CMK (cell line): ENCODE data around the gene SLCO4A1.

Experiments used
- DNase-seq: peaks from one replicate; pipeline ENCODE4 v3.0.0-alpha.2; 2010; ENCODE audit warnings: low read depth

Gene SLCO4A1

GRCh38 chr20:62607366-62608217, 34.7 kb upstream of the SLCO4A1 start:
- no peak for DNase-seq

GRCh38 chr20:62608218-62608565, 34.1 kb upstream of the SLCO4A1 start:
- DNase-seq: no peak

- DNase-seq: no peak
Observed at GRCh38 chr20:62609279-62609720, 33.0 kb upstream of the SLCO4A1 start.

GRCh38 chr20:62609811-62610757, 32.2 kb upstream of the SLCO4A1 start:
- DNase-seq: no peak

GRCh38 chr20:62611012-62611411, 31.3 kb upstream of the SLCO4A1 start:
- no peak for DNase-seq

- no peak for DNase-seq
Observed at GRCh38 chr20:62611819-62612218, 30.5 kb upstream of the SLCO4A1 start.

- DNase-seq: no peak
Observed at GRCh38 chr20:62614085-62614960, 28.0 kb upstream of the SLCO4A1 start.

GRCh38 chr20:62614961-62615680, 27.2 kb upstream of the SLCO4A1 start:
- no peak for DNase-seq

GRCh38 chr20:62615750-62616251, 26.5 kb upstream of the SLCO4A1 start:
- DNase-seq: no peak

GRCh38 chr20:62616728-62617621, 25.3 kb upstream of the SLCO4A1 start:
- peak; percentile 76 for DNase-seq

- DNase-seq: peak; percentile 94
Observed at GRCh38 chr20:62617711-62618483, 24.4 kb upstream of the SLCO4A1 start.

- DNase-seq: no peak
Observed at GRCh38 chr20:62618611-62619529, 23.4 kb upstream of the SLCO4A1 start.

- no peak for DNase-seq
Observed at GRCh38 chr20:62620625-62621024, 21.7 kb upstream of the SLCO4A1 start.

- DNase-seq: no peak
Observed at GRCh38 chr20:62621251-62622110, 20.8 kb upstream of the SLCO4A1 start.

- no peak for DNase-seq
Observed at GRCh38 chr20:62622178-62622876, 20.0 kb upstream of the SLCO4A1 start.

- no peak for DNase-seq
Observed at GRCh38 chr20:62622877-62623487, 19.3 kb upstream of the SLCO4A1 start.
